ENCODE results near the gene PPP1R37. TPM values are rescaled to one million over a fixed set of nuclear protein-coding genes. Genes with fewer than 3 reads are reported as not detected.

The PPP1R37 gene
- total and polyA plus RNA-seq, 2 donors (not counting 3 experiments of a cell fraction or from before 2014, with no cell fraction given) = 16.2 to 27.1 TPM

DNA sequence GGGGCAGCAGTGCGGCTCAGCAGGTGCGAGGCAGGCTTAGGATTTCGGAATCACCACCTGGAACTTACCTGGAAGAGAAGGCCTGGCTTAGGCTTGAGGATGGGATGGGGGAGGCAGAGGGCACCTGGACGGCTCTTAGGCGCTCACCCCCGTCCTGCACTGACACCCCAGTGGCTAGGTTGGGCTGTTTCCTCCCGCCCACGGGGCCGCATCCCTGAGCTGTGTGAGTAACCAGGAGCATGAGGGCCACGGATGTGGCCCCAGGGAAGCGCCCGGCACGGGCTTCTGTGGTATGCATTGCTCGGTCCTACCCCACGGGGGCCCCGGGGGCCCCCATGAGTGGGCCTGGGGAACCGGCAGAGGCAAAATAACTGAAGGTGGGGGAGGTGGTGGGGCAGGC lies 70.2 kb downstream of the PPP1R37 start:
- Histone ChIP-seq H3K27me3 (ENCODE audit: control insufficient read depth in 2 of 2, insufficient read depth in 2 of 2, low read length in 2 of 2) (no peaks in the 10 kb centered on the region), H3K4me1 (ENCODE audit: control insufficient read depth, extremely low read depth, insufficient read depth, low read length) (peaks cover 6% of the 10 kb centered on the region), H3K4me2 (ENCODE audit: insufficient read depth, low read length) (no peak overlapping the region), H4K20me1 (replicated peaks; ENCODE audit: control insufficient read depth, extremely low read depth, insufficient read depth, low read length) (no peaks in the 10 kb centered on the region), H3K27ac (ENCODE audit: insufficient read depth, low read depth, low read length) (no peak overlapping the region), H3K79me2 (ENCODE audit: control insufficient read depth, insufficient read depth, low read length) (no peaks in the 10 kb centered on the region), H3K4me3 (replicated peaks in 1 of 3; ENCODE audit: insufficient read depth in 1 of 3, low read depth in 1 of 3, low read length in 3 of 3) (no peak overlapping the region), H3K9me1 (replicated peaks; ENCODE audit: control insufficient read depth, extremely low read depth, insufficient read depth, low read length) (no peaks in the 10 kb centered on the region), H3K9me3 (replicated peaks; ENCODE audit: control insufficient read depth, insufficient read depth, low read length) (no peaks in the 10 kb centered on the region), H2AFZ (ENCODE audit: low read depth, low read length) (no peak overlapping the region), H3K9ac (replicated peaks; ENCODE audit: extremely low read depth, insufficient read depth, low read length) (no peak overlapping the region), H3K36me3 (ENCODE audit: control insufficient read depth in 2 of 2, extremely low read depth in 1 of 2, insufficient read depth in 2 of 2, low read length in 2 of 2) (no peaks in the 10 kb centered on the region)
- TF ChIP-seq MYC (IDR thresholded peaks at IDR 0.05; ENCODE audit: low read depth, low read length) (no peak), EZH2 (IDR thresholded peaks at IDR 0.05; ENCODE audit: borderline replicate concordance, low read depth, low read length, severe bottlenecking) (no peak), GATA2 (IDR thresholded peaks at IDR 0.05; ENCODE audit: insufficient read depth, insufficient read length, low read depth, low read length) (no peak)
- DNase-seq (ENCODE audit: low read depth, low spot score) (no peak), FAIRE-seq (no peak)
- dilution Hi-C loops (cut with MboI; ENCODE audit: extremely low pct_ligation_motif_present, low sequenced_read_pairs) = no loop called here
- no TSS peak for BruUV-seq (replicated peaks)
- POLR2A ChIA-PET = no interaction called here
- intact Hi-C loops (cut with micrococcal nuclease) = loop anchor here (2.0 kb wide), 1 partner anchor 176 kb away; no protein-coding TSS in a partner anchor
- CTCF ChIA-PET = interaction anchor here (0.8 to 1.5 kb wide), 3 partner anchors 9 to 71 kb away, joined by 3 to 14 read pairs (median 3); no protein-coding TSS in a partner anchor

DNA sequence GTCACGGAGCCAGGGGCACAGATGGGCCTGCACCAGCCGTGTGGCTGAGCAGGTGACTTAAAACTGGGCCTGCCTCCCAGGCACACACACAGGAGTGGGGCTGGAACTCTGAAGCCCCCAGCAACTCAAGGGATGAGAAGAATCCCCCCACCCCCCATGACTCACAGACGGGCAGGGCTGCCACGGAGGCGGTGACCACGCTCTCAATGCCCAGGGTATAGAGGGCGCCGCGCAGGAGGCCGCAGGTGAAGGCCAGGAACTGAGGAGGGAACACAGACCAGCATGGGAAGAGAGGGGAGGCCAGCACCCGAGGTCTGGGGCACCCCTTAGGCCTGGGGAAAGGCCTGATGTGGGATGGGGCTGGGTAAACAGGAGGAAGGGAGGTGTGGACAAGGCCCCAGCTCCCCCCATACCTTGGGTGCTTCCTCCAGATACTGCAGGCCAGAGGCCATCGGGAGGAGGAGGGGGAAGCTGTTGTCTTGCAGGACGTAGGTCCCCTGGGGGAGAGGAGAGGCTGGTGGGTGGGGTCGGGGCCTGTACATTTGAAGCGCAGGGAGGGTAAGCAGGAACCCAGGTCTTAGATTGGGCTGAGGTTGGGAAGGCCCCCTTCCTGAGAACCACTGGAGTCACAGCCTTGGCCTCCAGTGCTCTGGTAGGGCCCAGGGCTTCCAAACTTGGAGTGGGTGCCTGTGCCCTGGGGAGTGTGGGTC lies 70.9 kb downstream of the PPP1R37 start:
- no peak for FAIRE-seq
- TF ChIP-seq EZH2 (IDR thresholded peaks at IDR 0.05; ENCODE audit: borderline replicate concordance, low read depth, low read length, severe bottlenecking) (no peak), FOS (IDR thresholded peaks at IDR 0.05; ENCODE audit: borderline replicate concordance, insufficient read depth, low read length) (no peak), POLR2AphosphoS5 (IDR thresholded peaks at IDR 0.05; ENCODE audit: insufficient read depth, low read depth, low read length) (no peak)
- TF ChIP-seq, protein P1, sequence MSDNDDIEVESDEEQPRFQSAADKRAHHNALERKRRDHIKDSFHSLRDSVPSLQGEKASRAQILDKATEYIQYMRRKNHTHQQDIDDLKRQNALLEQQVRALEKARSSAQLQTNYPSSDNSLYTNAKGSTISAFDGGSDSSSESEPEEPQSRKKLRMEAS (IDR thresholded peaks at IDR 0.05; ENCODE audit: insufficient read depth, insufficient read length) = no peak
- CTCF ChIA-PET = interaction anchor here (0.8 to 1.6 kb wide), 8 partner anchors 9 to 175 kb away, joined by 3 to 5 read pairs (median 4); no protein-coding TSS in a partner anchor
- dilution Hi-C loops (cut with MboI; ENCODE audit: extremely low pct_ligation_motif_present, low sequenced_read_pairs) (no loop called here), intact Hi-C loops (cut with micrococcal nuclease) (loop anchor here (2.0 kb wide), 1 partner anchor 175 kb away; no protein-coding TSS in a partner anchor)
- Histone ChIP-seq H3K79me2 (ENCODE audit: control insufficient read depth, insufficient read depth, low read length) (no peaks in the 10 kb centered on the region), H3K27ac (ENCODE audit: insufficient read depth, low read depth, low read length) (no peak overlapping the region), H4K20me1 (replicated peaks; ENCODE audit: control insufficient read depth, extremely low read depth, insufficient read depth, low read length) (no peaks in the 10 kb centered on the region), H2AFZ (ENCODE audit: low read depth, low read length) (no peak overlapping the region), H3K9ac (replicated peaks; ENCODE audit: extremely low read depth, insufficient read depth, low read length) (no peak overlapping the region), H3K4me2 (ENCODE audit: insufficient read depth, low read length) (no peak overlapping the region), H3K4me1 (ENCODE audit: control insufficient read depth, extremely low read depth, insufficient read depth, low read length) (peaks cover 5% of the 10 kb centered on the region), H3K4me3 (replicated peaks in 1 of 3; ENCODE audit: insufficient read depth in 1 of 3, low read depth in 1 of 3, low read length in 3 of 3) (no peak overlapping the region), H3K9me3 (replicated peaks; ENCODE audit: control insufficient read depth, insufficient read depth, low read length) (no peaks in the 10 kb centered on the region), H3K27me3 (ENCODE audit: control insufficient read depth in 2 of 2, insufficient read depth in 2 of 2, low read length in 2 of 2) (no peaks in the 10 kb centered on the region), H3K36me3 (ENCODE audit: control insufficient read depth in 2 of 2, extremely low read depth in 1 of 2, insufficient read depth in 2 of 2, low read length in 2 of 2) (no peaks in the 10 kb centered on the region), H3K9me1 (replicated peaks; ENCODE audit: control insufficient read depth, extremely low read depth, insufficient read depth, low read length) (no peaks in the 10 kb centered on the region)
- no TSS peak for BruUV-seq (replicated peaks)
- POLR2A ChIA-PET = interaction anchor here (1.0 kb wide), 1 partner anchor 14 kb away, joined by 3 read pairs; the partner anchor contains the start of genes BLOC1S3 and TRAPPC6A
- no peak for DNase-seq (ENCODE audit: low read depth, low spot score)

Measured in endothelial cell of umbilical vein (primary cell).